OCI-M2 (cell line): ENCODE measurements around the gene DCC.

Experiments used
- DNase-seq: peaks from one replicate; lab custom pipeline; 2025; ENCODE audit not compliant: unreplicated experiment; lab: John Stamatoyannopoulos, UW

Gene DCC

GRCh38 chr18:53553030-53553429, 1213.0 kb downstream of the DCC start:
- no peak for DNase-seq

- DNase-seq, result no peak
Observed at GRCh38 chr18:53556450-53556849, 1216.5 kb downstream of the DCC start.

DNA sequence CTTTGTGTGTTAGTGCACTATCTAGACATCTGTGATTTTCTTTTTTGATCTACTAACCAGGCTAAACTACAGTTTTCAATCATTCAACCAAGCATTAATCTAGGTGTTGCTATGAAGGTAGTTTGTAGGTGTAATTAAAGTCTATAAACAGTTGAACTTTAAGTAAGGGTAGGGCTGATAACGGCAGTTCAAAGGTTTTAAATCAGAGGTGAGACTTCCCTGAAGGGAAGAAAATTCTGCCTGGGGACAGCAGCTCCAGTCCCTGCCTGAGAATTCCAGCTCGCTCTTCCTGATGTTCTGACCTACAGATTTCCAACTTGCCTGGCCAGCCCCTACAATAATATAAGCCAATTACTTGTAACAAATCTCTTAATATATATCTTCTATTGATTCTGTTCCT, 1220.5 kb downstream of the DCC start:
- DNase-seq, result no peak

- DNase-seq, result no peak
Observed at GRCh38 chr18:53566626-53567025, 1226.6 kb downstream of the DCC start.

- DNase-seq, result no peak
Observed at GRCh38 chr18:53567929-53568574, 1228.1 kb downstream of the DCC start.
